GM12878 (cell line): ENCODE results near the gene MZB1. TPM values are rescaled to one million over a fixed set of nuclear protein-coding genes. Genes with fewer than 3 reads are reported as not detected.
"Not testable (repeated sequence)": the region's sequence is repeated elsewhere in the genome, so short reads cannot be mapped to it uniquely, and the experiment has no call there.

Source experiments
- ATAC-seq: fragments of 200-7000 bp; cut with Tn5 transposase; 3 replicates; pipeline ENCODE4 v1.9.1; 2020; ENCODE audit warnings: mild to moderate bottlenecking, moderate library complexity
- BruUV-seq: library from RNA; stranded (reverse); fragments of 400-500 nt; replicated peaks from 2 replicates; lab custom pipeline; 2021; lab: Mats Ljungman, UMichigan
- CTCF ChIA-PET: fragments of 300-600 bp; sonication (Branson Sonifier 250); formaldehyde crosslinking; extraction: SDS; loops from one replicate; lab custom pipeline; 2021; ENCODE audit warnings: inconsistent platforms; lab: Yijun Ruan, JAX
- POLR2A ChIA-PET: fragments of 350-600 bp; formaldehyde crosslinking; extraction: SDS; loops from one replicate; lab custom pipeline; 2021; ENCODE audit warnings: inconsistent platforms; lab: Charles Lee
- RAD21 ChIA-PET: fragments of 300-600 bp; sonication (Branson Sonifier 250); formaldehyde crosslinking; loops from one replicate; lab custom pipeline; 2023; ENCODE audit warnings: antibody characterized with exemption; ENCODE audit not compliant: unreplicated experiment; lab: Charles Lee
- SMC1A ChIA-PET: fragments of 300-600 bp; sonication (Branson Sonifier 250); formaldehyde crosslinking; loops from one replicate; lab custom pipeline; 2023; ENCODE audit not compliant: unreplicated experiment, uncharacterized antibody; lab: Charles Lee
- DNase-seq: peaks from one replicate; pipeline ENCODE4 v3.0.0-alpha.2; 2011; ENCODE audit warnings: low read depth, low spot score
- FAIRE-seq: peaks from 3 replicates; lab custom pipeline; 2011; peaks lifted over from hg19 to GRCh38; lab: Jason Lieb, UNC
- H2AFZ ChIP-seq: 2 replicates; pipeline ENCODE4 v1.6.0; 2011; ENCODE audit warnings: low read depth, low read length, control low read depth; ENCODE audit not compliant: control insufficient read depth
- H3K27ac ChIP-seq: 2 replicates; pipeline ENCODE4 v1.5.1; 2011; ENCODE audit warnings: control low read depth; ENCODE audit not compliant: control insufficient read depth, insufficient read depth
- H3K27me3 ChIP-seq, 2 experiments: replicated peaks in 1 of 2; 2 replicates each; pipeline versions ENCODE4 v1.6.0 to v1.6.1; 2011; ENCODE audit warnings: low read length in 1 of 2; ENCODE audit not compliant: control insufficient read depth in 2 of 2, insufficient read depth in 2 of 2
- H3K36me3 ChIP-seq, 2 experiments: 2 replicates each; pipeline ENCODE4 v1.5.1; 2011; ENCODE audit warnings: low read length in 1 of 2; ENCODE audit not compliant: control insufficient read depth in 2 of 2, insufficient read depth in 2 of 2
- H3K4me1 ChIP-seq: 2 replicates; pipeline ENCODE4 v1.6.1; 2011; ENCODE audit warnings: mild to moderate bottlenecking, low read length, moderate library complexity, mixed read lengths; ENCODE audit not compliant: control insufficient read depth, insufficient read depth
- H3K4me2 ChIP-seq: 2 replicates; pipeline ENCODE4 v1.6.0; 2011; ENCODE audit warnings: control low read depth; ENCODE audit not compliant: control insufficient read depth, insufficient read depth
- H3K4me3 ChIP-seq: fragments of 200-600 bp; sonication (generic); 2 replicates; pipeline ENCODE4 v1.5.1; 2016
- H3K79me2 ChIP-seq: 2 replicates; pipeline ENCODE4 v1.6.0; 2011; ENCODE audit warnings: low read length; ENCODE audit not compliant: control insufficient read depth, insufficient read depth
- H3K9ac ChIP-seq: 2 replicates; pipeline ENCODE4 v1.8.0; 2011; ENCODE audit warnings: low read length, control low read depth, mixed read lengths; ENCODE audit not compliant: control insufficient read depth, insufficient read depth
- H3K9me3 ChIP-seq: replicated peaks from 3 replicates; pipeline ENCODE4 v1.5.1; 2011; ENCODE audit warnings: mild to moderate bottlenecking, low read length; ENCODE audit not compliant: control insufficient read depth, insufficient read depth
- H4K20me1 ChIP-seq: 2 replicates; pipeline ENCODE4 v1.6.0; 2011; ENCODE audit not compliant: control insufficient read depth, insufficient read depth
- ATF7 ChIP-seq: fragments of 450-650 bp; IDR thresholded peaks from 2 replicates; pipeline ENCODE4 v1.6.1; 2016; ENCODE audit warnings: low read depth, mild to moderate bottlenecking
- ESRRA ChIP-seq: IDR thresholded peaks from 2 replicates; pipeline ENCODE4 v1.6.1; 2012; ENCODE audit warnings: mild to moderate bottlenecking, low read length, improper control_type of control experiment
- GABPA ChIP-seq: IDR thresholded peaks from 2 replicates; pipeline ENCODE4 v1.6.1; 2014; ENCODE audit warnings: antibody characterized with exemption, low read depth, mild to moderate bottlenecking, inconsistent platforms
- NFXL1 ChIP-seq: fragments of 450-650 bp; IDR thresholded peaks from 2 replicates; pipeline ENCODE4 v1.6.1; 2017; ENCODE audit warnings: antibody characterized with exemption, mild to moderate bottlenecking, borderline replicate concordance
- RAD21 ChIP-seq: IDR thresholded peaks from 2 replicates; pipeline ENCODE4 v1.6.1; 2011; ENCODE audit warnings: mild to moderate bottlenecking, low read depth, low read length, moderate library complexity; ENCODE audit not compliant: insufficient read depth
- RBBP5 ChIP-seq: fragments of 200-600 bp; sonication (generic); conservative IDR thresholded peaks from 2 replicates; pipeline ENCODE4 v1.6.1; 2016
- RCOR1 ChIP-seq: conservative IDR thresholded peaks from 2 replicates; pipeline ENCODE4 v1.6.1; 2012; ENCODE audit warnings: low read depth, low read length, improper control_type of control experiment
- STAT1 ChIP-seq: fragments of 450-650 bp; conservative IDR thresholded peaks from 2 replicates; pipeline ENCODE4 v1.6.1; 2014; ENCODE audit warnings: antibody characterized with exemption, mild to moderate bottlenecking
- STAT3 ChIP-seq: IDR thresholded peaks from 2 replicates; pipeline ENCODE4 v1.6.1; 2011; ENCODE audit warnings: low read depth, low read length, improper control_type of control experiment
- WGBS: methylation state at CpG from one replicate; pipeline ENCODE4 v1.1.6; 2016; ENCODE audit warnings: low lambda C conversion rate; ENCODE audit not compliant: insufficient replicate concordance, insufficient coverage; ENCODE audit errors: missing lambda C conversion rate; 5-methylcytosine and 5-hydroxymethylcytosine counted together
- in situ Hi-C: fragments of 300-500 bp; cut with MboI; formaldehyde crosslinking; loops from 9 replicates; pipeline ENCODE4 v1.14.3; 2018; ENCODE audit warnings: mixed read lengths
- intact Hi-C: fragments of 100-400 bp; cut with micrococcal nuclease; formaldehyde crosslinking; loops from one replicate; pipeline ENCODE4 v1.14.2; 2022; ENCODE audit not compliant: unreplicated experiment
- polyA plus RNA-seq, 11 experiments: library from polyadenylated mRNA; depleted of rRNA in 4 of 11; unstranded in 6 of 11; stranded (reverse) in 5 of 11; fragments of >200 nt; fragmentation: Nextera tagmentation in 4 of 11; fragmentation: Illumina TruSeq in 1 of 11; extraction: Ambion mirVana in 4 of 11; extraction: Trizol in 1 of 11; gene quantifications; 1 replicate in 1 of 11; 2 replicates in 10 of 11; pipeline versions ENCODE4 v1.2.1 to v1.2.3, GENCODE V29; 2011 to 2016; ENCODE audit warnings: inconsistent platforms in 2 of 11, missing spikeins in 2 of 11, low read depth in 1 of 11
- total RNA-seq, 4 experiments: library from RNA; depleted of rRNA in 3 of 4; stranded (reverse); fragments of >200 nt in 3 of 4; fragmentation: Illumina TruSeq in 1 of 4; extraction: Trizol in 1 of 4; gene quantifications; 2 replicates each; pipeline versions ENCODE4 v1.2.1 to v1.2.3, GENCODE V29; 2013 to 2021
- TF ChIP-seq, protein P1 (sequence below): fragments of 450-650 bp; IDR thresholded peaks from 2 replicates; pipeline ENCODE4 v1.6.1; 2017; ENCODE audit warnings: antibody characterized with exemption, mild to moderate bottlenecking, moderate library complexity
- TF ChIP-seq, protein P2 (sequence below): fragments of 450-650 bp; IDR thresholded peaks from 2 replicates; pipeline ENCODE4 v1.6.1; 2018; ENCODE audit warnings: mild to moderate bottlenecking, low read depth, moderate library complexity; ENCODE audit not compliant: partially characterized antibody

The MZB1 gene
- total and polyA plus RNA-seq, 10 of the 15 experiments (the other 5 are each of a cell fraction or from before 2014, with no cell fraction given): 19.3 to 406 (median 188) TPM

GRCh38 chr5:139409116-139409515 lies 19.4 kb upstream of the MZB1 start:
- H3K79me2 ChIP-seq, BruUV-seq, H4K20me1 ChIP-seq, H3K9me3 ChIP-seq, in situ Hi-C loops, H3K9ac ChIP-seq, H3K27me3 ChIP-seq, H2AFZ ChIP-seq, DNase-seq, H3K4me3 ChIP-seq, H3K4me2 ChIP-seq, H3K36me3 ChIP-seq, FAIRE-seq, ATAC-seq, H3K27ac ChIP-seq, intact Hi-C loops: not testable (repeated sequence)
- ChIA-PET SMC1A (interaction anchor here (0.7 to 2.7 kb wide), 5 partner anchors 9 to 137 kb away, joined by 3 to 11 read pairs (median 3); no protein-coding TSS in a partner anchor), CTCF (interaction anchor here (1.3 to 3.8 kb wide), 4 partner anchors 11 to 103 kb away, joined by 6 to 39 read pairs (median 12); no protein-coding TSS in a partner anchor), POLR2A (interaction anchor here (0.6 to 2.8 kb wide), 2 partner anchors 11 to 189 kb away, joined by 4 to 7 read pairs; no protein-coding TSS in a partner anchor), RAD21 (interaction anchor here (1.2 kb wide), 2 partner anchors 12 to 15 kb away, joined by 3 to 6 read pairs; no protein-coding TSS in a partner anchor)
- H3K4me1 ChIP-seq: peaks cover 20% of the 10 kb centered on the region
- WGBS: 64% methylated on average over 5 of the region's 5 CpGs

GRCh38 chr5:139408191-139408590 lies 18.5 kb upstream of the MZB1 start:
- Histone ChIP-seq H4K20me1 (no peaks in the 10 kb centered on the region), H3K36me3 (no peaks in the 10 kb centered on the region), H3K4me1 (peaks cover 18% of the 10 kb centered on the region), H2AFZ (no peak overlapping the region), H3K79me2 (no peaks in the 10 kb centered on the region), H3K27ac (no peak overlapping the region), H3K9ac (no peak overlapping the region), H3K9me3 (no peaks in the 10 kb centered on the region), H3K4me3 (no peak overlapping the region), H3K4me2 (no peak overlapping the region), H3K27me3 (no peaks in the 10 kb centered on the region)
- RAD21 ChIA-PET: interaction anchor here (0.7 to 2.2 kb wide), 7 partner anchors 8 to 140 kb away, joined by 3 to 16 read pairs (median 4); no protein-coding TSS in a partner anchor
- 97% methylated on average over 7 of the region's 7 CpGs for WGBS
- POLR2A ChIA-PET: interaction anchor here (0.7 to 2.7 kb wide), 5 partner anchors 12 to 229 kb away, joined by 3 to 10 read pairs (median 3); partner anchors contain the start of gene DNAJC18
- FAIRE-seq (no peak), ATAC-seq (no peak), DNase-seq (no peak)
- intact Hi-C loops: no loop called here
- BruUV-seq: no TSS peak
- SMC1A ChIA-PET: interaction anchor here (0.6 to 3.3 kb wide), 10 partner anchors 7 to 136 kb away, joined by 3 to 14 read pairs (median 4); partner anchors contain the start of gene MZB1
- CTCF ChIA-PET: interaction anchor here (0.7 to 3.8 kb wide), 5 partner anchors 11 to 110 kb away, joined by 3 to 39 read pairs (median 6); no protein-coding TSS in a partner anchor
- in situ Hi-C loops: no loop called here
- TF ChIP-seq NFXL1 (no peak), RCOR1 (no peak), GABPA (no peak), ESRRA (no peak), STAT1 (no peak), ATF7 (no peak), RAD21 (no peak), RBBP5 (no peak), STAT3 (no peak)
- TF ChIP-seq, protein P1, sequence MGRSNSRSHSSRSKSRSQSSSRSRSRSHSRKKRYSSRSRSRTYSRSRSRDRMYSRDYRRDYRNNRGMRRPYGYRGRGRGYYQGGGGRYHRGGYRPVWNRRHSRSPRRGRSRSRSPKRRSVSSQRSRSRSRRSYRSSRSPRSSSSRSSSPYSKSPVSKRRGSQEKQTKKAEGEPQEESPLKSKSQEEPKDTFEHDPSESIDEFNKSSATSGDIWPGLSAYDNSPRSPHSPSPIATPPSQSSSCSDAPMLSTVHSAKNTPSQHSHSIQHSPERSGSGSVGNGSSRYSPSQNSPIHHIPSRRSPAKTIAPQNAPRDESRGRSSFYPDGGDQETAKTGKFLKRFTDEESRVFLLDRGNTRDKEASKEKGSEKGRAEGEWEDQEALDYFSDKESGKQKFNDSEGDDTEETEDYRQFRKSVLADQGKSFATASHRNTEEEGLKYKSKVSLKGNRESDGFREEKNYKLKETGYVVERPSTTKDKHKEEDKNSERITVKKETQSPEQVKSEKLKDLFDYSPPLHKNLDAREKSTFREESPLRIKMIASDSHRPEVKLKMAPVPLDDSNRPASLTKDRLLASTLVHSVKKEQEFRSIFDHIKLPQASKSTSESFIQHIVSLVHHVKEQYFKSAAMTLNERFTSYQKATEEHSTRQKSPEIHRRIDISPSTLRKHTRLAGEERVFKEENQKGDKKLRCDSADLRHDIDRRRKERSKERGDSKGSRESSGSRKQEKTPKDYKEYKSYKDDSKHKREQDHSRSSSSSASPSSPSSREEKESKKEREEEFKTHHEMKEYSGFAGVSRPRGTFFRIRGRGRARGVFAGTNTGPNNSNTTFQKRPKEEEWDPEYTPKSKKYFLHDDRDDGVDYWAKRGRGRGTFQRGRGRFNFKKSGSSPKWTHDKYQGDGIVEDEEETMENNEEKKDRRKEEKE: no peak
- TF ChIP-seq, protein P2, sequence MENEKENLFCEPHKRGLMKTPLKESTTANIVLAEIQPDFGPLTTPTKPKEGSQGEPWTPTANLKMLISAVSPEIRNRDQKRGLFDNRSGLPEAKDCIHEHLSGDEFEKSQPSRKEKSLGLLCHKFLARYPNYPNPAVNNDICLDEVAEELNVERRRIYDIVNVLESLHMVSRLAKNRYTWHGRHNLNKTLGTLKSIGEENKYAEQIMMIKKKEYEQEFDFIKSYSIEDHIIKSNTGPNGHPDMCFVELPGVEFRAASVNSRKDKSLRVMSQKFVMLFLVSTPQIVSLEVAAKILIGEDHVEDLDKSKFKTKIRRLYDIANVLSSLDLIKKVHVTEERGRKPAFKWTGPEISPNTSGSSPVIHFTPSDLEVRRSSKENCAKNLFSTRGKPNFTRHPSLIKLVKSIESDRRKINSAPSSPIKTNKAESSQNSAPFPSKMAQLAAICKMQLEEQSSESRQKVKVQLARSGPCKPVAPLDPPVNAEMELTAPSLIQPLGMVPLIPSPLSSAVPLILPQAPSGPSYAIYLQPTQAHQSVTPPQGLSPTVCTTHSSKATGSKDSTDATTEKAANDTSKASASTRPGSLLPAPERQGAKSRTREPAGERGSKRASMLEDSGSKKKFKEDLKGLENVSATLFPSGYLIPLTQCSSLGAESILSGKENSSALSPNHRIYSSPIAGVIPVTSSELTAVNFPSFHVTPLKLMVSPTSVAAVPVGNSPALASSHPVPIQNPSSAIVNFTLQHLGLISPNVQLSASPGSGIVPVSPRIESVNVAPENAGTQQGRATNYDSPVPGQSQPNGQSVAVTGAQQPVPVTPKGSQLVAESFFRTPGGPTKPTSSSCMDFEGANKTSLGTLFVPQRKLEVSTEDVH: no peak
